GM19193 (cell line): Measurements from ENCODE around the gene MRPS10.

Experiments
- POLR2A ChIP-seq: IDR thresholded peaks from 4 replicates; pipeline ENCODE4 v1.6.1; 2011; ENCODE audit not compliant: insufficient read depth, insufficient read length; ENCODE audit errors: extremely low read depth

Gene MRPS10

GRCh38 chr6:42176981-42177380 is 40.7 kb downstream of the MRPS10 start:
- TF ChIP-seq POLR2A, result no peak

- no peak for TF ChIP-seq POLR2A
These were observed 41.8 kb downstream of the MRPS10 start for GRCh38 chr6:42175860-42176259.

- TF ChIP-seq POLR2A, result no peak
These were observed 44.6 kb downstream of the MRPS10 start, which contains the start of gene GUCA1A for GRCh38 chr6:42173101-42173500. Gene GUCA1A, plus strand, starts transcription at chr6:42173364. Its CDS starts 250 bp downstream, at chr6:42173614.

- TF ChIP-seq POLR2A, result no peak
These were observed 45.7 kb downstream of the MRPS10 start for GRCh38 chr6:42171813-42172581.

- no peak for TF ChIP-seq POLR2A
These were observed 49.0 kb downstream of the MRPS10 start for GRCh38 chr6:42168650-42169049.

DNA sequence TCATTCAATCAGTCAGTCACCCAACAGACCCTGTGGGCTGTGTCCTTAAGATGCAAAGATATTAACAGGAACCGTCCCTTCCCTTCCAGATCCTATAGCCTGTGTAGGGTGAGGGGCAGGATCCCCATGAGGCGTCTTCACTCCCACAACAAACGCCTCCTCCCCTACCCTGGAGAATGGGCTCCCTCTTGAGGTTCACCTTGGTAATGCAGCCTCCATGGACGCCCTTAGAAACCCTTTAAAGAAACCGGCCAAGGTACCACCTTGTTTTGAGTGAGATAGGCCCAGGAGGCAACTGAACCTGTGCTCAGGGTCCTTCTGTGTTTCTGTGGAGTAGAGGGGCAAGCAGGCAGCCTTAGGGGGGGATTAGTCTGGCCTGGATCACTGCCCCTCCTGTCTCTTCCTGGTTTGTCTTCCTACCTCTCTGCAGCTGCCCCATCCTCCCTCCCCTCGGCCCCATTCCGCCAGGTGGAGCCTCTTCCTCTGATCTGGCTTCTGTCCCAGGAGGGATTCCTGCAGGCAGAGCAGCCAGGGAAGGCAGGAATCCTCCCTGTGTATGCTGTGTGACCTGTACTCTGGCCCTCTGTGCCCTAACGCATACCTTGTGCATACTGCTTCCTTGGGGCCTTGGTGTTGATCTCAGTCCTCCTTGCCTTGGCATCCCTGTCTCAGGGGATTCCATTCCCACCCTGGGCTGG is 51.1 kb downstream of the MRPS10 start:
- TF ChIP-seq POLR2A, result no peak

DNA sequence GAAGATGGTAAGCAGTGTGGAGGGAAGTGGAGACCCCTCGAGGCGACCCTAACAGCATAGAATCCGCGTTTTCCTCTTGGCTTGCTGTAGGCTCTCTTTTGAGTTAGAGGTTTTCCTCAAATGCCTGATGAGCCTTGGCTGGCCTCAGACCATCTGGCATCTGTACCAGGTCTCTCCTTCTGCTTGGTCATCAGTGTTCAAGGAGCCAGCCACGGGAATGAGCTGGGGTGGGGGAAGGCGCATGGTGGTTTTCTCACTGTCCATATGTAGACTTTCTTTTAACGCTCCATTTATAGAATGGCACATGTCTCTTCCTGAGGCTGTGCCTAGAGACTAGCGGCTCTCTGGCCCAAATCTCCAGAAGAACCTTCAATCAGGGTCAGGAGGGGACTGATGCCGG is 52.6 kb downstream of the MRPS10 start:
- no peak for TF ChIP-seq POLR2A

DNA sequence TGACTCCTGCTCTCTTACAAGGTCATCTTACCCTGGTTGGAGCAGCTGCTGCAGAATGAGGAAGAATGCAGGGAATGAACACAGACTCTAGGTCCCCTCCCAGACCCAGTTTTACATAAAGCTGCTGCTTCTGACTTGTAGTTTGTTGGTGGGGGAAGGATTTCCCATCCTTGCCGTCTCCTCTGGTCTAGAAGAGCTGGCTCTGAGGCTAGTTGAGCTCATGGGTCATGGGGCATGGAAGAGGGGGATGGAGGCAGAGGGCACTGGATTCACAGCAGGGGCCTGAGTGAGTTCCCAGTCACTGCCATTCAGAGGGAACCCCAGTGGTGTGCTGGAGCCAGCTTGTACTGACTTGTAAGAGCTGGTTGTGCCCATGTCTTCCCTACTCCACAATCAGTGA is 53.7 kb downstream of the MRPS10 start:
- no peak for TF ChIP-seq POLR2A

DNA sequence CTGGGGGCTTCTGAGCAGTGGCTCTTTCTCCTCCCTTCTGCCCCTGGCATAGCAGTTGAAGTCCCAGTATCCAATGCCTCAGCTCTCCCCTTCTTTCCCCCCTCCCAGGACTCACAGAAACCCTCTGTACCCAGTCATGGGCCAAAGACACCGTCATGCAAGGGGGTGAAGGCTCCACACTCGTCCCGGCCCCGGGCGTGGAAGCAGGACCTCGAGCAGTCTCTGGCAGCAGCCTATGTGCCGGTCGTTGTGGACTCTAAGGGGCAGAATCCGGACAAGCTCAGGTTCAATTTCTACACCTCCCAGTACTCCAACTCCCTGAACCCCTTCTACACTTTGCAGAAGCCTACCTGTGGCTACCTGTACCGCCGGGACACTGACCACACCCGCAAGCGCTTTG is 54.8 kb downstream of the MRPS10 start:
- no peak for TF ChIP-seq POLR2A

GRCh38 chr6:42162384-42162783 is 55.3 kb downstream of the MRPS10 start:
- no peak for TF ChIP-seq POLR2A

GRCh38 chr6:42159431-42160024 is 58.1 kb downstream of the MRPS10 start:
- no peak for TF ChIP-seq POLR2A

GRCh38 chr6:42158631-42159030 is 59.0 kb downstream of the MRPS10 start:
- TF ChIP-seq POLR2A, result no peak

GRCh38 chr6:42158011-42158410 is 59.6 kb downstream of the MRPS10 start:
- no peak for TF ChIP-seq POLR2A
